PC-3 (cell line): Measurements from ENCODE around the gene CACNA1A.

Experiments used
- CTCF ChIP-seq: fragments of 300-600 bp; sonication (generic); conservative IDR thresholded peaks from 2 replicates; pipeline ENCODE4 v1.5.1; 2017; ENCODE audit warnings: antibody characterized with exemption, low read depth, mild to moderate bottlenecking, low read length
- EZH2 ChIP-seq: fragments of 300-600 bp; sonication (generic); IDR thresholded peaks from one replicate; pipeline ENCODE4 v1.6.1; 2017; ENCODE audit warnings: antibody characterized with exemption, mild to moderate bottlenecking, low read length; ENCODE audit not compliant: unreplicated experiment
- EZH2phosphoT487 ChIP-seq: fragments of 300-600 bp; sonication (generic); IDR thresholded peaks from 2 replicates; pipeline ENCODE4 v1.6.1; 2018; ENCODE audit warnings: mild to moderate bottlenecking, antibody characterized with exemption, low read length, borderline replicate concordance

GRCh38 chr19:13275016-13275722, 231.1 kb downstream of the CACNA1A start:
- TF ChIP-seq CTCF = no peak
- no peak for TF ChIP-seq EZH2
- TF ChIP-seq EZH2phosphoT487 = no peak
